ENCODE measurements around the gene PNPO. TPM values are rescaled to one million over a fixed set of nuclear protein-coding genes. Genes with fewer than 3 reads are reported as not detected.

The PNPO gene
- total RNA-seq, 1 donor from 2014 or later, result 43.5 TPM

DNA sequence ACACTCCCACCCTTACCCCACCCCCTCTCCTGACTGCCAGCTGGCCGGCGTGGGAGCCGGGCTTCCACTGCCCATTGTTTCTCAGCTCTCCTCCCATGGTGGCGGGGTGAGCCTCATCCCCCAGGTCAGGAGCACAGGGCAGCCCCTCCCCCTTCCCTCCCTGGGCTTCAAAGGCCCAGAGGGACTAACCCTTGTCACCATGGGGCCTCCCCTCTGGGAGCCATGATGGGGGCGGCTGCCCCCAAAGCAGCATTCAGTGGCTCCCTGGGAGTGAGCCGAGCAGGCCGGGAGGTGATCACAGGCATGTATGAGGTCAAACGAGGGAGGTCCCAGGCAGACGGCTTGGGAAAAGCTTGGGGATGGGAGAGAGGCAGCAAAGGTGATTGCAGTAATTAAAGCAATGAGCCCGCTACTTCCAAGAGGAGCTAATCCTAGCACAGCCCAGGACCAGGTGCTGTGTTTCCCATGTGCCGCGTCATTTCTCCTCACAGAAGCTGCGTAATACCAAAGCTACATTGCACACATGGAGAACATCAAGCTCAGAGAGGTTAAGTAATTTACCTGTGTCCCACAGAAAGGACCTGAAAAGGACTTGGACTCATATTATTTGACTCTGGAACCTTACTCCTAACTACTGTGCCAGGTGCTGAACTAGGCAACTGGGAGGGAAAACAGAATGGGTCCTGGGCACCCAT, 54.0 kb downstream of the PNPO start:
- DNase-seq (ENCODE audit: low read depth), result no peak
- H3K36me3 ChIP-seq (ENCODE audit: control insufficient read depth, insufficient read depth, low read length), result no peaks in the 10 kb centered on the region
- H3K27me3 ChIP-seq (ENCODE audit: control insufficient read depth, insufficient read depth, low read length), result no peaks in the 10 kb centered on the region
- H3K4me3 ChIP-seq (ENCODE audit: low read depth, low read length), result no peak overlapping the region
- no peak for TF ChIP-seq CTCF (IDR thresholded peaks at IDR 0.05; ENCODE audit: insufficient read depth, low read length, poor library complexity, severe bottlenecking)

GRCh38 chr17:47996201-47996600, 54.8 kb downstream of the PNPO start:
- no peaks in the 10 kb centered on the region for H3K36me3 ChIP-seq (ENCODE audit: control insufficient read depth, insufficient read depth, low read length)
- no peaks in the 10 kb centered on the region for H3K27me3 ChIP-seq (ENCODE audit: control insufficient read depth, insufficient read depth, low read length)
- H3K4me3 ChIP-seq (ENCODE audit: low read depth, low read length), result no peak overlapping the region
- TF ChIP-seq CTCF (IDR thresholded peaks at IDR 0.05; ENCODE audit: insufficient read depth, low read length, poor library complexity, severe bottlenecking), result no peak
- no peak for DNase-seq (ENCODE audit: low read depth)

DNA sequence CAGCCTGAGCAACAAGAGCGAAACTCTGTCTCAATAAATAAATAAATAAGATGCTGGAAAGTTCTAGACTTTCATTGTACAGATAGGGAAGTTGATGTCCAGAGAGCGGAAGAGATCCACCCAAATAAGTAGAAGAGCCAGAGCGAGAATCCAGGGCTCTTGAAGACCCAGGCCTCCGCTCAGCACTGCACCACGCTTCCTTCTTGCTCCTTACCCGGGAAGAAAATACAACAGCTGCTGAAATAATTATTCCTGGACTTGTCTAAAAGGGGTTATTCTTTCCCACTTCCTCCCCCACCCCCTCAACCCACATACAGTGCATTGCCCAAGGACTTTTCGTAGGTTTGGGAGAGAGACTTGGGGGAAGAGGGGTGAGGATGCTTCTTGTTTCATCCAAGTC, 56.2 kb downstream of the PNPO start:
- Histone ChIP-seq H3K4me3 (ENCODE audit: low read depth, low read length) (no peak overlapping the region), H3K36me3 (ENCODE audit: control insufficient read depth, insufficient read depth, low read length) (no peaks in the 10 kb centered on the region), H3K27me3 (ENCODE audit: control insufficient read depth, insufficient read depth, low read length) (no peaks in the 10 kb centered on the region)
- no peak for TF ChIP-seq CTCF (IDR thresholded peaks at IDR 0.05; ENCODE audit: insufficient read depth, low read length, poor library complexity, severe bottlenecking)
- DNase-seq (ENCODE audit: low read depth), result no peak

DNA sequence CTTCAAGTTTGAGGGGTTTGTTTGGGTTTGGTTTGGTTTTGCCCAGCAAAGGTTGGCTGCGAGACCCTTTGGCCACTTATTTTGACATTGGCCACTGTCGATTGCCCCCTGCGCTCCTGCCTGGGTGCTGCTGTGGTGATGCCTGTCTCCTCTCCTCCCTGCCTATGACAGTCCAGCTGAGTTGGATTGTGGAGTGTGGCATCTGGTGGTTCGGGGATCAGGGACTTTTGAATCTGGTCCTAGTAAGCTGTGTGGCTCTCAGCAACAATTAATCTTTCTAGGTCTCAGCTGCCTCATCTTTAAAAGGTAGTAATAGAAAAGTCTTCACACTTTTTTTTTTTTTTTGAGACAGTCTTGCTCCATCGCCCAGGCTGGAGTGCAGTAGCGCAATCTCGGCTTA, 56.7 kb downstream of the PNPO start:
- Histone ChIP-seq H3K4me3 (ENCODE audit: low read depth, low read length) (no peak overlapping the region), H3K36me3 (ENCODE audit: control insufficient read depth, insufficient read depth, low read length) (no peaks in the 10 kb centered on the region), H3K27me3 (ENCODE audit: control insufficient read depth, insufficient read depth, low read length) (no peaks in the 10 kb centered on the region)
- DNase-seq (ENCODE audit: low read depth), result no peak
- no peak for TF ChIP-seq CTCF (IDR thresholded peaks at IDR 0.05; ENCODE audit: insufficient read depth, low read length, poor library complexity, severe bottlenecking)

Other genes starting within 250 kb of the PNPO start
- 8.3 and 9.7 TPM in 2 replicates for gene TBKBP1, start 247.4 kb upstream of the PNPO start, total RNA-seq
- not detected in 2 replicates for gene TBX21, start 208.3 kb upstream of the PNPO start, total RNA-seq
- gene OSBPL7, start 119.8 kb upstream of the PNPO start, total RNA-seq, result 11.0 and 12.7 TPM in 2 replicates
- gene MRPL10, start 110.0 kb upstream of the PNPO start, total RNA-seq, result 59.7 and 60.1 TPM in 2 replicates
- 0.38 and 0.41 TPM in 2 replicates for gene LRRC46, start 109.9 kb upstream of the PNPO start, total RNA-seq
- gene SCRN2, start 100.3 kb upstream of the PNPO start, total RNA-seq, result 30.1 and 31.7 TPM in 2 replicates
- gene SP6, start 90.4 kb upstream of the PNPO start, total RNA-seq, result 0.62 and 2.5 TPM in 2 replicates
- gene SP2, start 45.3 kb upstream of the PNPO start, total RNA-seq, result 2.2 and 5.1 TPM in 2 replicates
- gene PRR15L, start 16.3 kb downstream of the PNPO start, total RNA-seq, result 0.27 and 0.92 TPM in 2 replicates
- gene CDK5RAP3, start 29.5 kb downstream of the PNPO start, total RNA-seq, result 95.1 and 110 TPM in 2 replicates
- gene COPZ2, start 96.2 kb downstream of the PNPO start, total RNA-seq, result 3.3 and 3.7 TPM in 2 replicates
- gene NFE2L1, start 106.8 kb downstream of the PNPO start, total RNA-seq, result 228 TPM in 2 replicates
- 54.8 and 78.6 TPM in 2 replicates for gene CBX1, start 159.9 kb downstream of the PNPO start, total RNA-seq
- 18.1 and 24.7 TPM in 2 replicates for gene SNX11, start 166.2 kb downstream of the PNPO start, total RNA-seq

Measured in kidney epithelial cell (primary cell).